Measurements from ENCODE around the gene GTPBP1. TPM values are rescaled to one million over a fixed set of nuclear protein-coding genes. Genes with fewer than 3 reads are reported as not detected.

GTPBP1 gene
- total RNA-seq, 1 experiment from 2014 or later = 108 TPM

DNA sequence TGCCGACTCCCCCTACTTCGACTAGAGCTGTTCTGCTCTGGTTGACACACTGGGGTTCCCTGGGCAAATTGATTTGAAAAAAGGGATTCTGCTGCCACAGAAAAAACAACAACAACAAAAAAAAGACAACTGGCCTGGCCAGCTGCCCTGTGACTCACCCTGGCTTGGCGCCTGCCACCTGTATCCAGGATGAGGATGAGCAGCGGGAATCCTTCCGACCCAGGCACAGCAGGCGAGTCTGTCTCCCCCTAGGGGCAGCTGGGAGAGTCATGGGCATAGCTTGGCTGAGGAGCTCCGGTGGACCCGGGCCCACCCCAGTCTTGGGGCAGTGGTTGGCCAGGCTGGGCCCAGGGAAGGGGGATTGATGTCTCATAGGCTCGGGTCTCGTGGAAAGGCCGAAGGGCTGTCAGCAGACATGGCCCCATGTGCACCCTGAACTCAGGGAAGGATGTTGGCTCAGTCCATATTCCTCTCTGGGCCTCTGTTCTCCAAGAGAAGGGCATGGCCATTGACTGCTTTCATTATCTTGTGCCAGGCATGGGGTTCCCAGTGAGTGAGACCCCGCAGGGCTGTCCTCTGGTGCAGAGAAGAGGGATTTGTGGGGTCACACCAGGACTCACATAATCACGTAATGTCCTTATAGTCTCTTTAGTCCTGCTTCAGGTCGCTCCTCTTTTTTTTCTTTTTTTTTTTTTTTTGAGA, 60.5 kb downstream of the GTPBP1 start:
- Histone ChIP-seq H4K5ac (ENCODE audit: insufficient read length, low read depth, low read length) (no peak overlapping the region), H3K9ac (ENCODE audit: extremely low read depth, insufficient read length, low read length) (no peak overlapping the region), H2AFZ (ENCODE audit: low read length) (no peak overlapping the region), H4K20me1 (ENCODE audit: control insufficient read depth, insufficient read depth, insufficient read length) (no peaks in the 10 kb centered on the region), H2BK15ac (ENCODE audit: low read depth, low read length) (no peak overlapping the region), H3K79me1 (ENCODE audit: insufficient read depth, low read depth, low read length, poor library complexity, severe bottlenecking) (no peaks in the 10 kb centered on the region), H3K56ac (ENCODE audit: insufficient read length, low read depth, low read length) (no peak overlapping the region), H3K9me3 (ENCODE audit: control insufficient read depth, low read depth, low read length) (no peaks in the 10 kb centered on the region), H3K79me2 (ENCODE audit: insufficient read depth, low read length) (no peaks in the 10 kb centered on the region), H2BK5ac (ENCODE audit: insufficient read length, low read length) (no peak overlapping the region), H3T11ph (ENCODE audit: low read length) (no peak overlapping the region), H2BK20ac (ENCODE audit: low read depth, low read length, poor library complexity, severe bottlenecking) (no peak overlapping the region), H3K4ac (ENCODE audit: low read depth, low read length) (no peak overlapping the region), H3K23me2 (ENCODE audit: insufficient read length, low read depth, low read length, poor library complexity, severe bottlenecking) (peaks cover 2% of the 10 kb centered on the region), H4K91ac (ENCODE audit: insufficient read length, low read depth, low read length) (no peak overlapping the region), H3K23ac (ENCODE audit: insufficient read length, low read depth, low read length) (no peak overlapping the region), H2BK120ac (ENCODE audit: low read depth, low read length, poor library complexity, severe bottlenecking) (no peak overlapping the region), H3K27me3 (ENCODE audit: insufficient read depth, low read length) (no peaks in the 10 kb centered on the region), H4K8ac (replicated peaks; ENCODE audit: insufficient read length, low read depth, low read length) (no peak overlapping the region), H3K14ac (ENCODE audit: insufficient read depth, low read length) (no peak overlapping the region), H3K4me1 (ENCODE audit: insufficient read depth, low read length) (no peaks in the 10 kb centered on the region), H2BK12ac (ENCODE audit: insufficient read length, low read depth, low read length) (no peak overlapping the region), H3K18ac (ENCODE audit: insufficient read length, low read depth, low read length) (no peak overlapping the region), H3K4me2 (ENCODE audit: insufficient read depth, insufficient read length, low read length) (no peak overlapping the region), H2AK5ac (ENCODE audit: insufficient read length, low read length) (no peak overlapping the region), H3K27ac (ENCODE audit: insufficient read length, low read depth, low read length) (no peak overlapping the region)
- peaks cover 2 to 9% of the 10 kb centered on the region in 2 experiments; a peak in 3 of 4 replicates for H3K4me1 Mint-ChIP-seq
- WGBS (ENCODE audit: extremely low coverage, insufficient read length, low lambda C conversion rate) = no CpG with 5 or more reads among the region's 14 CpGs
- H3K4me3 Mint-ChIP-seq = no peak overlapping the region
- no peak overlapping the region; a peak in 1 of 7 replicates for H3K27ac Mint-ChIP-seq
- H3K36me3 Mint-ChIP-seq (ENCODE audit: insufficient read depth in 1 of 3, low read depth in 3 of 3) = no peaks in the 10 kb centered on the region
- H3K27me3 Mint-ChIP-seq (ENCODE audit: low read depth) = no peaks in the 10 kb centered on the region; the same call in 1 of the 2 replicates
- DNase-seq = peak; percentile 93
- no peaks in the 10 kb centered on the region for H3K9me3 Mint-ChIP-seq
- TF ChIP-seq, protein P1, sequence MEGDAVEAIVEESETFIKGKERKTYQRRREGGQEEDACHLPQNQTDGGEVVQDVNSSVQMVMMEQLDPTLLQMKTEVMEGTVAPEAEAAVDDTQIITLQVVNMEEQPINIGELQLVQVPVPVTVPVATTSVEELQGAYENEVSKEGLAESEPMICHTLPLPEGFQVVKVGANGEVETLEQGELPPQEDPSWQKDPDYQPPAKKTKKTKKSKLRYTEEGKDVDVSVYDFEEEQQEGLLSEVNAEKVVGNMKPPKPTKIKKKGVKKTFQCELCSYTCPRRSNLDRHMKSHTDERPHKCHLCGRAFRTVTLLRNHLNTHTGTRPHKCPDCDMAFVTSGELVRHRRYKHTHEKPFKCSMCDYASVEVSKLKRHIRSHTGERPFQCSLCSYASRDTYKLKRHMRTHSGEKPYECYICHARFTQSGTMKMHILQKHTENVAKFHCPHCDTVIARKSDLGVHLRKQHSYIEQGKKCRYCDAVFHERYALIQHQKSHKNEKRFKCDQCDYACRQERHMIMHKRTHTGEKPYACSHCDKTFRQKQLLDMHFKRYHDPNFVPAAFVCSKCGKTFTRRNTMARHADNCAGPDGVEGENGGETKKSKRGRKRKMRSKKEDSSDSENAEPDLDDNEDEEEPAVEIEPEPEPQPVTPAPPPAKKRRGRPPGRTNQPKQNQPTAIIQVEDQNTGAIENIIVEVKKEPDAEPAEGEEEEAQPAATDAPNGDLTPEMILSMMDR (conservative IDR thresholded peaks at IDR 0.05) = peak; percentile 93

Measured in H9 (cell line).